ENCODE data around the gene CD59. TPM values are rescaled to one million over a fixed set of nuclear protein-coding genes. Genes with fewer than 3 reads are reported as not detected.

The CD59 gene
- total RNA-seq, 1 donor from 2014 or later: 789 TPM

- Histone ChIP-seq H3K4me3 (no peak overlapping the region), H3K36me3 (no peaks in the 10 kb centered on the region), H3K4me1 (peaks cover 21% of the 10 kb centered on the region), H3K27ac (replicated peaks) (no peak overlapping the region), H3K27me3 (ENCODE audit: low read depth) (no peaks in the 10 kb centered on the region), H3K9me3 (replicated peaks) (no peaks in the 10 kb centered on the region)
- intact Hi-C loops (cut with micrococcal nuclease): no loop called here
- no peak for TF ChIP-seq CTCF (IDR thresholded peaks at IDR 0.05; ENCODE audit: borderline replicate concordance)
- DNase-seq: no peak
These were observed 80.2 kb downstream of the CD59 start for GRCh38 chr11:33655842-33656600.

GRCh38 chr11:33654594-33654993 lies 81.6 kb downstream of the CD59 start:
- no peaks in the 10 kb centered on the region for H3K9me3 ChIP-seq (replicated peaks)
- no peaks in the 10 kb centered on the region for H3K27me3 ChIP-seq (ENCODE audit: low read depth)
- TF ChIP-seq CTCF (IDR thresholded peaks at IDR 0.05; ENCODE audit: borderline replicate concordance): no peak
- peaks cover 21% of the 10 kb centered on the region for H3K4me1 ChIP-seq
- H3K36me3 ChIP-seq: no peaks in the 10 kb centered on the region
- DNase-seq: no peak
- intact Hi-C loops (cut with micrococcal nuclease): no loop called here
- no peak overlapping the region for H3K4me3 ChIP-seq
- H3K27ac ChIP-seq (replicated peaks): no peak overlapping the region

Other genes with a start within 250 kb of the CD59 start
- gene C11orf91, start 35.6 kb downstream of the CD59 start, total RNA-seq: not detected
- 49.8 TPM for gene FBXO3, start 38.1 kb upstream of the CD59 start, total RNA-seq
- gene LMO2, start 155.7 kb upstream of the CD59 start, total RNA-seq: 8.4 TPM

Data from left ventricle myocardium inferior (tissue), 1 donor.